ENCODE measurements around the gene MYMX. TPM values are rescaled to one million over a fixed set of nuclear protein-coding genes. Genes with fewer than 3 reads are reported as not detected.

The MYMX gene
- total RNA-seq, 4 donors from 2014 or later: 0.95 TPM; not detected in 3

DNA sequence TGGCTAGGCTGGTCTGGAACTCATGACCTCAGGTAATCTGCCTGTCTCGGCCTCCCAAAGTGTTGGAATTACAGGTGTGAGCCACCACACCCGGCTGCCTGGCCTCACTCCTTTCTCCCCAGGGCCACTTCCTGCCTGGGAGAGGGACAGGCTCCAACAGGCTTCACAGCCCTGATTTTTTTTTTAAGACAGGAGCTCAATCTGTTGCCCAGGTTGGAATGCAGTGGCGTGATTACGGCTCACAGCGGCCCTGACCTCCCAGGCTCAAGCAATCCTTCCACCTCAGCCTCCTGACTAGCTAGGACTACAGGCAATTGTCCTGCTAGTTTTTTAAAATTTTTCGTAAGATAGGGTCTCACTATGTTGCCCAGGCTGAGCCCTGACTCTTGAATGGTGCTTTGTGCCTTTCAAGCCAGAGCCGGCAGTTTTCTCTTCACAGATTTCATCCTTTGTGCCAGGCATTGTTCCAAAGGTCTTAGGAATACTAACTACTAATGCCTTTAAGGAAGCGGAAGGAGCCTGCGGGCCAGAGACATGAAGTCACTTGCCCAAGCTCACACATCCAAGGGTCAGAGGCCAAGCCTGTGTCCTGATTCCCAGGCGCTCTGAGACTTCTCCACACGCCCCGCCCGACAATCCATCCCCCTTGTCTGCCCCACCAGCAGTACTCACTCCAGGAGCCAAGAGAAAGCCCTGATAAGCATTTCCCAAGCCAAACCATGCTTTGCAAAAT lies 38.9 kb upstream of the MYMX start:
- WGBS, 2 donors (ENCODE audit: low coverage in 1 of 2): 81 to 83% methylated on average over 2 to 13 of the region's 13 CpGs
- in situ Hi-C loops (cut with MboI; ENCODE audit: low pct_ligation_motif_present in 1 of 4, low pct_unique_long_range_greater_than_20kb in 1 of 4, low sequenced_read_pairs in 3 of 4) (loop anchor here in 1 of 4 donors (10.0 kb wide), 1 partner anchor 57 kb away; no protein-coding TSS in a partner anchor), intact Hi-C loops (cut with DNase I; ENCODE audit: low total_unique reads) (loop anchor here (2.0 kb wide), 1 partner anchor 37 kb away; no protein-coding TSS in a partner anchor)
- TF ChIP-seq EP300 (IDR thresholded peaks at IDR 0.05; ENCODE audit: low read depth) (no peak), POLR2AphosphoS5 (IDR thresholded peaks at IDR 0.05) (no peak)
- TF ChIP-seq, protein P1, sequence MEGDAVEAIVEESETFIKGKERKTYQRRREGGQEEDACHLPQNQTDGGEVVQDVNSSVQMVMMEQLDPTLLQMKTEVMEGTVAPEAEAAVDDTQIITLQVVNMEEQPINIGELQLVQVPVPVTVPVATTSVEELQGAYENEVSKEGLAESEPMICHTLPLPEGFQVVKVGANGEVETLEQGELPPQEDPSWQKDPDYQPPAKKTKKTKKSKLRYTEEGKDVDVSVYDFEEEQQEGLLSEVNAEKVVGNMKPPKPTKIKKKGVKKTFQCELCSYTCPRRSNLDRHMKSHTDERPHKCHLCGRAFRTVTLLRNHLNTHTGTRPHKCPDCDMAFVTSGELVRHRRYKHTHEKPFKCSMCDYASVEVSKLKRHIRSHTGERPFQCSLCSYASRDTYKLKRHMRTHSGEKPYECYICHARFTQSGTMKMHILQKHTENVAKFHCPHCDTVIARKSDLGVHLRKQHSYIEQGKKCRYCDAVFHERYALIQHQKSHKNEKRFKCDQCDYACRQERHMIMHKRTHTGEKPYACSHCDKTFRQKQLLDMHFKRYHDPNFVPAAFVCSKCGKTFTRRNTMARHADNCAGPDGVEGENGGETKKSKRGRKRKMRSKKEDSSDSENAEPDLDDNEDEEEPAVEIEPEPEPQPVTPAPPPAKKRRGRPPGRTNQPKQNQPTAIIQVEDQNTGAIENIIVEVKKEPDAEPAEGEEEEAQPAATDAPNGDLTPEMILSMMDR (IDR thresholded peaks at IDR 0.05): no peak
- Histone ChIP-seq H3K27ac (peak overlapping the region in 2 of 4 donors; percentile 10 to 33), H3K36me3 (no peaks in the 10 kb centered on the region), H3K4me3 (no peak overlapping the region), H3K9me3 (no peaks in the 10 kb centered on the region), H3K27me3 (no peaks in the 10 kb centered on the region), H3K4me1 (peaks cover 0 to under 1% (median 0%) of the 10 kb centered on the region in 4 donors)
- DNase-seq: peak; percentile 31

DNA sequence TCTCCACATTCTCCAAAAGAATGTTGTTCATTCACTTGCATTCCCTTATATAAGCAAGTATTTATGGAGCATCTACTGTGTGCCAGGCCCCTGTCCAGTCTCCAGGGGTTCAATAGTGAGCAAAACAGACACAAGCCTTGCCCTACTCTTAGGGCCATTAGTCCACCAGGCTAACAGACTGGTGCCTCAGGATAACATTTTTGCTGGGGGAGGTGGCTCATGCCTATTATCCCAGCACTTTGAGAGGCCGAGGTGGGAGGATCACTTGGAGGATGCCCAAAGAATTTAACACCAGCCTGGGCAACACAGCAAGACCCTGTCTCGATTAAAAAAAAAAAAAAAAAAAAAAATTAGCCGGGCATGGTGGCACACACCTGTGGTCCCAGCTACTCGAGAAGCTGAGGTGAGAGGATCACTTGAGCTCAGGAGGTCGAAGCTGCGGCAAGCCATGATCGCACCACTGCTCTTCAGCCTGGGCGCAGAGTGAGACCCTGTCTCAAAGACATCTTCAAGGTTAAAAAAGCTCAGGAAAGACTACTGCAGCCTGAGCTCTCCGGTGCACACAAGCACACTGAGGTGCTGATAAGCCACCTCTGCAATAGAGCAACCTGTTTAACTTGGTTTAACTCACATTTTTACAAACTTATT lies 38.2 kb upstream of the MYMX start:
- Histone ChIP-seq H3K9me3 (no peaks in the 10 kb centered on the region), H3K4me3 (no peak overlapping the region), H3K36me3 (no peaks in the 10 kb centered on the region), H3K27ac (no peak overlapping the region), H3K4me1 (no peaks in the 10 kb centered on the region), H3K27me3 (no peaks in the 10 kb centered on the region)
- intact Hi-C loops (cut with DNase I; ENCODE audit: low total_unique reads): loop anchor here (2.0 kb wide), 1 partner anchor 36 kb away; no protein-coding TSS in a partner anchor
- in situ Hi-C loops (cut with MboI; ENCODE audit: low pct_ligation_motif_present in 1 of 4, low pct_unique_long_range_greater_than_20kb in 1 of 4, low sequenced_read_pairs in 3 of 4): loop anchor here in 1 of 4 donors (10.0 kb wide), 1 partner anchor 56 kb away; no protein-coding TSS in a partner anchor
- TF ChIP-seq, protein P1 (IDR thresholded peaks at IDR 0.05): no peak
- no peak for TF ChIP-seq POLR2A (IDR thresholded peaks at IDR 0.05)
- no peak for TF ChIP-seq POLR2AphosphoS5 (IDR thresholded peaks at IDR 0.05)
- no peak for TF ChIP-seq EP300 (IDR thresholded peaks at IDR 0.05; ENCODE audit: low read depth)
- no peak for DNase-seq
- 94% methylated on average over 9 of the region's 9 CpGs; no CpG with 5 or more reads in 1 of the 2 donors for WGBS, 2 donors (ENCODE audit: low coverage in 1 of 2)

DNA sequence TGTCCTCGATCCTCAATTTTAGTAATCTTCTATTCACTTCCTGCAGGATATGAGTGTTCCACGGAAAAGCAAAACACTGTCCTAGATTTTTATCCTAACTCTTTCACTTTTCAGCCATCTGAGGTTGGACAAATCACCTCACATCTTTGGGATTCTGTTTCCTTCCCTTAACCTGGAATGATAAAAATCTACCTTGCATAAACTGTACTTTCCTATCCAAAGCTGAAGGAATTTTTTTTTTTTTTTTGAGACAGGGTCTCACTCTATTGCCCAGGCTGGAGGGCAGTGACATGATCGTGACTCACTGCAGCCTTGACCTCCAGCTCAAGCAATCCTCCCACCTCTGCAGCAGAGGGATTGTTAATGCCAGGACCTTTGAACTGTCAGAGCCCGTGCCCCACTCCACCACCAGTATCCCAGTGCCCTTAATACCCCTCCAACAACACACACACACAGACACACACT lies 37.6 kb upstream of the MYMX start:
- in situ Hi-C loops (cut with MboI; ENCODE audit: low pct_ligation_motif_present in 1 of 4, low pct_unique_long_range_greater_than_20kb in 1 of 4, low sequenced_read_pairs in 3 of 4): loop anchor here in 1 of 4 donors (10.0 kb wide), 1 partner anchor 56 kb away; no protein-coding TSS in a partner anchor
- no peaks in the 10 kb centered on the region for H3K9me3 ChIP-seq
- H3K27me3 ChIP-seq: no peaks in the 10 kb centered on the region
- H3K4me1 ChIP-seq: no peaks in the 10 kb centered on the region
- no peak for TF ChIP-seq EP300 (IDR thresholded peaks at IDR 0.05; ENCODE audit: low read depth)
- no peak for TF ChIP-seq POLR2A (IDR thresholded peaks at IDR 0.05)
- TF ChIP-seq POLR2AphosphoS5 (IDR thresholded peaks at IDR 0.05): no peak
- TF ChIP-seq, protein P1 (IDR thresholded peaks at IDR 0.05): no peak
- intact Hi-C loops (cut with DNase I; ENCODE audit: low total_unique reads): loop anchor here (2.0 kb wide), 1 partner anchor 36 kb away; no protein-coding TSS in a partner anchor
- H3K36me3 ChIP-seq: no peaks in the 10 kb centered on the region
- DNase-seq: no peak
- no peak overlapping the region for H3K27ac ChIP-seq
- WGBS, 2 donors (ENCODE audit: low coverage in 1 of 2): 45 to 49% methylated on average over 3 to 4 of the region's 4 CpGs
- no peak overlapping the region for H3K4me3 ChIP-seq

DNA sequence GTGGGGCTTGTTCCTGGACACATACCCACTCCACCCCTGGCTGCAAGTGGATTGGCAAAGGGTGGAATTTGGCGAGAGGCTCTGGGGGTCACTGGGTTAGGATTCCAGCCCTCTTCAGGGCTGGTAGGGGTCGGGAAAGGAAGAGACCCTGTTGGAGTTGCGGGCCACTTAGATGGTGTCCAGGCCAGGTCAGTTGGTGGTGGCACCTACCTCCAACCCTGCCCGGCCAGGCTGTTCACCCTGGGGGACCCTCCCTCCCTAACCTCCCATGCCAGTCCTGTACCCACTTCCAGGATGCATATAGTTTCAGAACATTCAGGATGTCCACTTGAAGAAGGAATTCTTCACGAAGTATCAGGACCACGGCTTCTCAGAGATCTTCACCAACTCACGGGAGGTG lies 37.1 kb upstream of the MYMX start:
- in situ Hi-C loops (cut with MboI; ENCODE audit: low pct_ligation_motif_present in 1 of 4, low pct_unique_long_range_greater_than_20kb in 1 of 4, low sequenced_read_pairs in 3 of 4) (loop anchor here in 1 of 4 donors (10.0 kb wide), 1 partner anchor 55 kb away; no protein-coding TSS in a partner anchor), intact Hi-C loops (cut with DNase I; ENCODE audit: low total_unique reads) (loop anchor here (2.0 kb wide), 1 partner anchor 35 kb away; no protein-coding TSS in a partner anchor)
- Histone ChIP-seq H3K27ac (no peak overlapping the region), H3K4me3 (no peak overlapping the region), H3K27me3 (no peaks in the 10 kb centered on the region), H3K36me3 (no peaks in the 10 kb centered on the region), H3K4me1 (peaks cover 0 to 2% (median 0%) of the 10 kb centered on the region in 4 donors), H3K9me3 (no peaks in the 10 kb centered on the region)
- WGBS, 2 donors (ENCODE audit: low coverage in 1 of 2): 82 to 100% methylated on average over 1 to 7 of the region's 7 CpGs
- TF ChIP-seq POLR2AphosphoS5 (IDR thresholded peaks at IDR 0.05) (no peak), EP300 (IDR thresholded peaks at IDR 0.05; ENCODE audit: low read depth) (no peak), POLR2A (IDR thresholded peaks at IDR 0.05) (no peak)
- TF ChIP-seq, protein P1 (IDR thresholded peaks at IDR 0.05): no peak
- no peak for DNase-seq
